K562 (cell line): Measurements from ENCODE around the gene HSPB7. TPM values are rescaled to one million over a fixed set of nuclear protein-coding genes. Genes with fewer than 3 reads are reported as not detected.

Source experiments
- BACH1 ChIP-seq: fragments of 200-800 bp; sonication (Bioruptor generic); IDR thresholded peaks from 2 replicates; pipeline ENCODE4 v1.6.1; 2016; ENCODE audit warnings: missing genetic modification characterization, missing compliant biosample characterization
- BRF1 ChIP-seq: IDR thresholded peaks from 3 replicates; pipeline ENCODE4 v1.6.1; 2011; ENCODE audit warnings: borderline replicate concordance, mild to moderate bottlenecking; ENCODE audit not compliant: insufficient read length; ENCODE audit errors: extremely low read depth
- C11orf30 ChIP-seq: fragments of 450-650 bp; IDR thresholded peaks from 2 replicates; pipeline ENCODE4 v1.6.1; 2016; ENCODE audit warnings: low read depth, mild to moderate bottlenecking
- CREB3L1 ChIP-seq: fragments of 450-650 bp; IDR thresholded peaks from 2 replicates; pipeline ENCODE4 v1.6.1; 2014; ENCODE audit warnings: low read depth, mild to moderate bottlenecking, moderate library complexity, borderline replicate concordance
- ETS2 ChIP-seq: IDR thresholded peaks from 2 replicates; pipeline ENCODE4 v1.6.1; 2016; ENCODE audit warnings: borderline replicate concordance, missing genetic modification characterization, mild to moderate bottlenecking, moderate library complexity, missing compliant biosample characterization; ENCODE audit not compliant: poor library complexity, severe bottlenecking
- GTF2E2 ChIP-seq: fragments of 200-800 bp; sonication (Bioruptor generic); IDR thresholded peaks from 2 replicates; pipeline ENCODE4 v1.6.1; 2016; ENCODE audit warnings: missing genetic modification characterization, missing compliant biosample characterization
- HMGN3 ChIP-seq: IDR thresholded peaks from 2 replicates; pipeline ENCODE4 v1.6.1; 2011; ENCODE audit warnings: borderline replicate concordance, low read depth, mild to moderate bottlenecking, mixed read lengths, low read length; ENCODE audit not compliant: insufficient read length; ENCODE audit errors: extremely low read depth
- KLF16 ChIP-seq: IDR thresholded peaks from 2 replicates; pipeline ENCODE4 v1.6.1; 2016; ENCODE audit warnings: antibody characterized with exemption
- KLF6 ChIP-seq: fragments of 250-450 bp; sonication (Bioruptor Pico); IDR thresholded peaks from 2 replicates; pipeline ENCODE4 v1.4.0; 2020; ENCODE audit warnings: mild to moderate bottlenecking, moderate library complexity, borderline replicate concordance
- MAFK ChIP-seq: IDR thresholded peaks from 2 replicates; pipeline ENCODE4 v1.6.1; 2011; ENCODE audit warnings: low read length, improper control_type of control experiment
- PHB2 ChIP-seq: fragments of 450-650 bp; IDR thresholded peaks from 2 replicates; pipeline ENCODE4 v1.6.1; 2017; ENCODE audit warnings: low read depth
- PHTF2 ChIP-seq: fragments of 250-450 bp; sonication (Bioruptor Pico); IDR thresholded peaks from 2 replicates; pipeline ENCODE4 v1.5.0; 2021; ENCODE audit warnings: mild to moderate bottlenecking
- POLR2G ChIP-seq: fragments of 200-400 bp; formaldehyde crosslinking; IDR thresholded peaks from 2 replicates; pipeline ENCODE4 v1.6.1; 2017; ENCODE audit warnings: low read depth, mild to moderate bottlenecking, antibody characterized with exemption, low read length, moderate library complexity
- RAD51 ChIP-seq: fragments of 450-650 bp; IDR thresholded peaks from 2 replicates; pipeline ENCODE4 v1.7.1; 2016; ENCODE audit warnings: low read depth, mild to moderate bottlenecking, borderline replicate concordance
- RBFOX2 ChIP-seq: fragments of 200-400 bp; formaldehyde crosslinking; IDR thresholded peaks from 2 replicates; pipeline ENCODE4 v1.6.1; 2017; ENCODE audit warnings: low read depth, mild to moderate bottlenecking, low read length, moderate library complexity
- RBM17 ChIP-seq: fragments of 200-400 bp; formaldehyde crosslinking; IDR thresholded peaks from 2 replicates; pipeline ENCODE4 v1.6.1; 2017; ENCODE audit warnings: low read depth, mild to moderate bottlenecking, low read length, borderline replicate concordance
- RFX5 ChIP-seq: IDR thresholded peaks from 2 replicates; pipeline ENCODE4 v1.6.1; 2011; ENCODE audit warnings: low read depth, mild to moderate bottlenecking, improper control_type of control experiment, low read length
- SMAD1 ChIP-seq: fragments of 150-350 bp; IDR thresholded peaks from 2 replicates; pipeline ENCODE4 v1.6.1; 2014; ENCODE audit warnings: low read length, low read depth; ENCODE audit not compliant: partially characterized antibody
- TGIF2 ChIP-seq: sonication (generic); formaldehyde crosslinking; IDR thresholded peaks from 2 replicates; pipeline ENCODE4 v1.8.1; 2022; ENCODE audit warnings: mild to moderate bottlenecking, missing genetic modification reagents, moderate library complexity
- USF2 ChIP-seq: sonication (generic); formaldehyde crosslinking; IDR thresholded peaks from 2 replicates; pipeline ENCODE4 v1.5.0; 2020; ENCODE audit warnings: missing genetic modification reagents
- ZFP36 ChIP-seq: fragments of 150-350 bp; IDR thresholded peaks from 2 replicates; pipeline ENCODE4 v1.6.1; 2018; ENCODE audit warnings: low read length, low read depth; ENCODE audit not compliant: partially characterized antibody
- ZNF512 ChIP-seq: IDR thresholded peaks from 2 replicates; pipeline ENCODE4 v1.6.1; 2016; ENCODE audit warnings: missing genetic modification characterization, missing compliant biosample characterization
- polyA plus RNA-seq, 8 experiments: library from polyadenylated mRNA; depleted of rRNA in 4 of 8; stranded (reverse) in 5 of 8; unstranded in 3 of 8; fragments of >200 nt; fragmentation: Nextera tagmentation in 2 of 8; fragmentation: Illumina TruSeq in 1 of 8; extraction: Ambion mirVana in 2 of 8; extraction: Trizol in 1 of 8; gene quantifications; 2 replicates each; pipeline versions ENCODE4 v1.2.1 to v1.2.3, GENCODE V29; 2011 to 2014; ENCODE audit warnings: inconsistent platforms in 1 of 8, missing spikeins in 1 of 8
- total RNA-seq, 7 experiments: library from RNA; depleted of rRNA in 6 of 7; stranded (reverse); fragments of >200 nt in 6 of 7; fragmentation: Illumina TruSeq in 2 of 7; extraction: Trizol in 2 of 7; gene quantifications; 2 replicates each; pipeline versions ENCODE4 v1.2.1 to v1.2.3, GENCODE V29; 2011 to 2021; ENCODE audit warnings: low replicate concordance in 1 of 7

Gene HSPB7
- total and polyA plus RNA-seq, 9 of the 15 experiments (the other 6 are each of a cell fraction or from before 2014, with no cell fraction given) = 0.05 to 0.19 (median 0.07) TPM; not detected in 6

- TF ChIP-seq POLR2G (peak; percentile 85), RAD51 (no peak), PHTF2 (CRISPR knock-in tag) (no peak), ETS2 (tag) (no peak), KLF6 (peak; percentile 60; the same call in 1 of the 2 replicates), RBM17 (no peak), CREB3L1 (no peak), HMGN3 (peak; percentile 80), USF2 (CRISPR knock-in tag) (no peak), C11orf30 (peak; percentile 91), RFX5 (no peak), BRF1 (no peak), ZFP36 (no peak), ZNF512 (tag) (no peak), RBFOX2 (peak; percentile 83), KLF16 (no peak), BACH1 (tag) (no peak), GTF2E2 (tag) (peak; percentile 59; the same call in 1 of the 2 replicates), TGIF2 (peak; percentile 82; the same call in 1 of the 2 replicates), SMAD1 (no peak), PHB2 (no peak), MAFK (no peak)
Observed at GRCh38 chr1:15975805-15976680, 41.8 kb downstream of the HSPB7 start, which contains the start of gene ZBTB17 (continued).
